Mammary epithelial cell (primary cell): ENCODE measurements around the gene OLFML1.

Source experiments
- EZH2 ChIP-seq: IDR thresholded peaks from 2 replicates; pipeline ENCODE4 v1.6.1; 2012; ENCODE audit warnings: low read length, inconsistent platforms, borderline replicate concordance
- TF ChIP-seq, protein P1 (sequence below), 2 donors: IDR thresholded peaks in 1 of 2; conservative IDR thresholded peaks in 1 of 2; 2 replicates each; pipeline ENCODE4 v1.5.1; 2011 to 2012; ENCODE audit warnings: inconsistent platforms in 2 of 2, low read length in 2 of 2, mild to moderate bottlenecking in 2 of 2, control low read depth in 1 of 2, low read depth in 1 of 2; ENCODE audit not compliant: insufficient read depth in 1 of 2; ENCODE audit errors: extremely low read depth in 1 of 2

- TF ChIP-seq, protein P1, sequence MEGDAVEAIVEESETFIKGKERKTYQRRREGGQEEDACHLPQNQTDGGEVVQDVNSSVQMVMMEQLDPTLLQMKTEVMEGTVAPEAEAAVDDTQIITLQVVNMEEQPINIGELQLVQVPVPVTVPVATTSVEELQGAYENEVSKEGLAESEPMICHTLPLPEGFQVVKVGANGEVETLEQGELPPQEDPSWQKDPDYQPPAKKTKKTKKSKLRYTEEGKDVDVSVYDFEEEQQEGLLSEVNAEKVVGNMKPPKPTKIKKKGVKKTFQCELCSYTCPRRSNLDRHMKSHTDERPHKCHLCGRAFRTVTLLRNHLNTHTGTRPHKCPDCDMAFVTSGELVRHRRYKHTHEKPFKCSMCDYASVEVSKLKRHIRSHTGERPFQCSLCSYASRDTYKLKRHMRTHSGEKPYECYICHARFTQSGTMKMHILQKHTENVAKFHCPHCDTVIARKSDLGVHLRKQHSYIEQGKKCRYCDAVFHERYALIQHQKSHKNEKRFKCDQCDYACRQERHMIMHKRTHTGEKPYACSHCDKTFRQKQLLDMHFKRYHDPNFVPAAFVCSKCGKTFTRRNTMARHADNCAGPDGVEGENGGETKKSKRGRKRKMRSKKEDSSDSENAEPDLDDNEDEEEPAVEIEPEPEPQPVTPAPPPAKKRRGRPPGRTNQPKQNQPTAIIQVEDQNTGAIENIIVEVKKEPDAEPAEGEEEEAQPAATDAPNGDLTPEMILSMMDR (conservative IDR thresholded peaks at IDR 0.05 in 1 of 2, IDR thresholded peaks at IDR 0.05 in 1 of 2; ENCODE audit: extremely low read depth in 1 of 2, insufficient read depth in 1 of 2, low read depth in 1 of 2, low read length in 2 of 2), result no peak
- no peak for TF ChIP-seq EZH2
Observed at GRCh38 chr11:7518811-7519562, 33.7 kb downstream of the OLFML1 start.
